ENCODE data around the gene NEAT1.

- no peak for TF ChIP-seq HDAC2 (IDR thresholded peaks at IDR 0.05; ENCODE audit: borderline replicate concordance in 1 of 2, low read depth in 2 of 2, low read length in 2 of 2)
- TF ChIP-seq EZH2 (IDR thresholded peaks at IDR 0.05; ENCODE audit: low read depth, low read length, severe bottlenecking): no peak
- no peak for TF ChIP-seq CTCF (IDR thresholded peaks at IDR 0.05; ENCODE audit: control extremely low read depth in 1 of 3, insufficient read depth in 1 of 3, low read depth in 1 of 3, low read length in 3 of 3)
- TF ChIP-seq RFX5 (IDR thresholded peaks at IDR 0.05; ENCODE audit: borderline replicate concordance, low read depth, low read length): no peak
- TF ChIP-seq POLR2AphosphoS5 (IDR thresholded peaks at IDR 0.05; ENCODE audit: low read depth, low read length): no peak
- TF ChIP-seq POLR2A (IDR thresholded peaks at IDR 0.05; ENCODE audit: control extremely low read depth in 1 of 2, low read depth in 2 of 2, low read length in 2 of 2): no peak
- no peak for TF ChIP-seq MAFK (IDR thresholded peaks at IDR 0.05; ENCODE audit: low read depth, low read length)
- no peak for TF ChIP-seq EP300 (IDR thresholded peaks at IDR 0.05; ENCODE audit: borderline replicate concordance in 1 of 2, low read depth in 2 of 2, low read length in 2 of 2)
- TF ChIP-seq SUZ12 (IDR thresholded peaks at IDR 0.05; ENCODE audit: low read length): no peak
- no peak for TF ChIP-seq KDM5A (IDR thresholded peaks at IDR 0.05; ENCODE audit: low read length)
Observed at GRCh38 chr11:65402790-65403189, 19.8 kb upstream of the NEAT1 start.

All from H1 (cell line).